Forelimb muscle (tissue), 1 donor: ENCODE data around the gene TNK2. TPM values are rescaled to one million over a fixed set of nuclear protein-coding genes. Genes with fewer than 3 reads are reported as not detected.
"Not testable (repeated sequence)": the region's sequence is repeated elsewhere in the genome, so short reads cannot be mapped to it uniquely, and the experiment has no call there.

Source experiments
- DNase-seq: peaks from one replicate; pipeline ENCODE4 v3.0.0-alpha.2; 2013; ENCODE audit warnings: low read depth
- polyA plus RNA-seq: library from polyadenylated mRNA; unstranded; fragments of 120-200 nt; gene quantifications from one replicate; pipeline ENCODE4 v1.2.1, GENCODE V29; 2013; ENCODE audit not compliant: insufficient read length

Gene TNK2
- polyA plus RNA-seq, 1 donor = 139 TPM

- DNase-seq = no peak
Measured at GRCh38 chr3:195885036-195885891, 23.1 kb downstream of the TNK2 start.

DNA sequence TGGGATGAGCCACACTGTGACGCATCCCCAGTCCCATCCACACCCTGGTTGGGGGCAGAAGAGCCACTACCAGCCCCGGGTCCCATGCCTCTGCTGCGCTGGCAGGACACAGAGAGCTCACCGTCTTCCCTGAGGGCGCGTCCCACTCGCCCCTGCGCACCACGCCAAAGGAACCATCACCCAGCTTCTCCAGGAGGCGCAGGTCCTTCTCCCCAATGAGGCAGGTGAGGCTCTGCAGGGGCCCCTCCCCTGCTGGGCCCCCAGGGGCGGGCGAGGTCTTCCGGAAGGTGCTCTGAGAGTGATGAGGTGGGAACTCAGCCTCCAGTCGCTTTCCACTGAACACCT lies 23.7 kb downstream of the TNK2 start:
- DNase-seq = no peak

DNA sequence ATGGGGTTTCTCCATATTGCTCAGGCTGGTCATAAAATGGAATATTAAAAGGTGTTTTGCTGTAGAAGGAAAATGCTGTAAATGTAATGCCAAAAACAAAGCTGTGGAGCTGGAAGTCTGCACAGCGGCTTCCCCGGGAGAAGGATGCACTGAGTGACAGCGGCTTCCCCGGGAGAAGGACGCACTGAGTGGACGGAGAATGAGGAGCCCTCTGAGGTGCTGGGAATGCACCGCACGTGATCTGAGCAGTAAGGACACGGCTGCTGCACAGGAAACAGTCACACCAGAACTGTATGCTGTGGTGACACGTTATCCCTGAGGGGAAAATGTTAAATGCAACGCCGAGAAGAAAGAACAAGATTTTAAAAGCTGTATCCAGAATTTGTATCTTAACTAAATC lies 24.6 kb downstream of the TNK2 start:
- no peak for DNase-seq

GRCh38 chr3:195883160-195883559 lies 25.2 kb downstream of the TNK2 start:
- DNase-seq = no peak

GRCh38 chr3:195882002-195882441 lies 26.3 kb downstream of the TNK2 start:
- DNase-seq = no peak

GRCh38 chr3:195881276-195881988 lies 26.9 kb downstream of the TNK2 start:
- DNase-seq = no peak

DNA sequence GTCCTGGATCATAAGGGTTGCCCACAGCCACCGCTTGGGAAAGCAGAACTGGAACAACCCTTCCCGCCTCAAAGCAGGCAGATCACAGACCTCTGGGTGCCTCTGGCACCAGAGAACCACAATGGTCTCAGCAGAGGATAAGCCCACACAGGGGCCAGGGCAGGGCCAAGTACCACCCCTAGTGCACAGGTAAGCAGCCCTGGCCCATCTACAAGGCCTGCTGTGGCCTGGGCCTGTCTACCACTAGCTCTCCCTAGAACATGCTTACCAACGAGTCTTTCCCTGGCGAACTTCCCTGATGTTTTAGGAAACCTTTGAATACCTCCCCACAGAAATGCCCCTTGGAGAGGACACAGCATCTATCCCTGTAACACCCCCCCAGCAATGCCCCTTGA lies 28.3 kb downstream of the TNK2 start:
- no peak for DNase-seq

GRCh38 chr3:195879416-195880036 lies 28.8 kb downstream of the TNK2 start:
- DNase-seq = no peak

DNA sequence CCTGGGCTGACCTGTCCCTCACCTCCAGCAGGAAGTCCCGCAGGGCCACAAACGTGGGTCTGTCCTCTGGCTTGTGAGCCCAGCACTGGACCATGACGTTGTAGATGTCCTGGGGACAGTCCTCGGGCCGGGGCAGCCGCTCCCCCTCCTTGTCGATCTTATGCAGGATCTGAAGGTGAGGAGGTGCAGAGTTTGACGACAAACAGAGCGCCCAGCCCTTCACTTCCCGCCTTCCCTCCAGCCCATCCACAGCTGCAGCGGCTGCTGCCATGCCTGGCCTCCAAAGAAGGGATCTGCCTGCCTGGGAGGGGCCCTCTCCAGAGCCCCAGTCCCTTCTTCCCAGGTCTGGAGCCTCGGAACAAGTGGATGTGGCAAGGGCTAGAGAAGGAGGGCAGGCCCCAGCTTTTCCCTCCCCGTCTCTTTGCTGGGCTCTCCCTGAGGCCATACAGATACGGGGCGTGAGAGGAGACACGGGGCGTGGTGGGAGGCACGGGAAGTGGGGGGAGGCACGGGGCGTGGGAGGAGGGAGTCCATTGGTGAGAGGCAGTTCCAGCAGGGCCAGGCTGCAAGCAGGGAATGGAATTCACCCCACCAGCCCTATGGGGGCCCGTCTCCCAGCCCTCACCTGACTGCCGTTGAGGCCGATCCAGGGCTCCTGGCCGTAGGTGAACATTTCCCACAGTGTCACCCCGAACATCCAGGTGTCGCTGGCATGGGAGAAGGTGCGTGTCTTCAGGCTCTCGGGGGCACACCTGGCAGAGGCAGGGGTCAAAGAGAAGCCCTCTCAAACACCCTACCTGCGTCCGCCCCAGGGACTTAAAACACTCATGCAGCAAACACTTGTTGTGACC lies 29.7 kb downstream of the TNK2 start:
- DNase-seq = no peak

GRCh38 chr3:195877767-195878423 lies 30.5 kb downstream of the TNK2 start:
- DNase-seq = no peak

DNA sequence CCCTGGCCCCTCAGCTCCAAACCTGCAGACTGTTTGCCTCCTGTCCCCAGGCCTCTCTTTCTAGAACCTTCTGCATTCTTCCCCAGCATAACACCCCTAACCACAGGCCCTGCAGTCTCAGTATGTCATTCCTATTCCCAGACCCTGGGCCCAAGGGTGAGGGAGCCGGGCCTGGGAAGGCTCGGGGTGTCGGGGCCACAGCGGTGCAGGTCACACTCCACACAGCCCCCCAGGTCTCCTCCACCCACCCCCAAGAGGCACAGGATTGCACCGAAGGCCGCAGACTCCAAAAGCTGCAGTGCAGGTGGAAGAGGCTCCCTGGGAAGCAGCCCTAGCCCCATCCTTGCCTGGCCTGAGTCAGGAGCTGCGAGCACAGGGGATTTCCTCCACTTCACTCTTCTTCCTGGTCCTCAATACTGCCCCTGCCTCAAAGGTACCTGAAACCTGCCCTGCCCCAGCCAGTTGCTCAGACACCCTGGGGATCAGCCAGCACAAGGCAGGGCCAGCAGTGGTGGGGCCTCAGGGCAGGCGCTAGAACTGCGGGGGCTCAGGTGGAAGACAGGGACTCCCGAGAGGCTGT lies 31.1 kb downstream of the TNK2 start:
- DNase-seq = no peak

DNA sequence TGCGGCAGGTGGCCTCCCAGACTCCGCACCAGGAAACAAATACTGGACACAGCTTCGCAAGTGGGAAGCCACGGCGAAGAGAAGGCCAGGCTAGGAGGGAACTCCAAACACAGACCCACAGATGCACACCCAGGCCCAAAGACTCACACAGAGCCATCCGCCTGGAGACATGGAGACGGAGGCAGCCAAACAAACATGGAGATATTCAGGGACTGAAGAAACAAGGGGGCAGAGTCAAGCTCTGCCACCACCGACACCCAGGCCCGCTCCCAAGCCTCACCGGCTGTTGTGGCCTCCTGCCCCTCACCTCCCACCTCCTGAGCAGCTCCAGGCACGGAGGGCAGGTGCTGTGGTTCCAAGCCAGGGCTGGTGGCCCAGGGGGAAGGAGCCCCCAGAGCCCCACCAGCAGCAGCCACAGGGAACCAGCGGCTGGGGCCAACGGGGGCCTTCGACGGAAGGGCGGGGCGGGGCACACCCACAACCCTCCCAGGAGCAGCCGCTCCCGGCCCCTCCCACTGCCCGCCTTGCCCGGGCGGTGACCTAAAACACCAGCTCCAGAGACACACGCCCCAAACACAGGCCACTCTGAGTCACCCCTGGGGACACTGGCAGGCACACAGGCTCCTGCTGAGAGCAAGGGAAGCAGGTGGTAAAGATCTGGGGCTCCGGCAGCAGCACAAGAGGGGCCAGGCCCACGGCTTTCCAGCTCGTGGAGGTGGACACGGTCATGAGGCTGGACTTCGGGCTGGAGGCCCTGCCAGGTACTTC lies 31.9 kb downstream of the TNK2 start:
- DNase-seq = no peak

GRCh38 chr3:195875482-195876236 lies 32.7 kb downstream of the TNK2 start:
- no peak for DNase-seq

GRCh38 chr3:195873971-195874370 lies 34.4 kb downstream of the TNK2 start:
- no peak for DNase-seq

DNA sequence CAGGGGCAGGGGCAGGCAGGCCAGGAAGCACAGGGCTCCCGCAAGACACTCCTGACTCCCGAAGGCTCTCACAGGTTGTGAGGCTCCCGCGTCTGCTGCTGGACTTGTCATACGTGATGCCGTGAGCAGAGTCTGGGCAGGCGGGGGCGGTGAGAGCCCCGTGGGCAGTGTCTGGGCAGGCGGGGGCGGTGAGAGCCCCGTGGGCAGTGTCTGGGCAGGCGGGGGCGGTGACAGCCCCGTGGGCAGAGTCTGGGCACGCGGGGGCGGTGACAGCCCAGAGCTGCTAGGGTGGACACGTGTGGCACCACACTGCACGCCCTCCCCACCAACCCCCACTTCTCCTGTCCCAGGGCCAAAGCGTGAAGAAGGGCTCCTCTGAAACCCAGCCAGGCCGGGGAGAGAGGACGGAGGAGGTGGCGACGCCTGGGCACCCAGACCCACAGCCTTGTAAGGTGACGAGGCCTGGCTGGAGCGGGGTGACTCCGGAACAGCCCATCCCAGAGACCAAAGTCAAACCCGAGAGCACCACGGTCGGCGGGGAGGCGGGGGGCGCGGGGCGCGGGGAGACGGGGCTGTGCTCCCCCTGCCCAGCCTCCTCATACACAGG lies 35.0 kb downstream of the TNK2 start:
- no peak for DNase-seq

DNA sequence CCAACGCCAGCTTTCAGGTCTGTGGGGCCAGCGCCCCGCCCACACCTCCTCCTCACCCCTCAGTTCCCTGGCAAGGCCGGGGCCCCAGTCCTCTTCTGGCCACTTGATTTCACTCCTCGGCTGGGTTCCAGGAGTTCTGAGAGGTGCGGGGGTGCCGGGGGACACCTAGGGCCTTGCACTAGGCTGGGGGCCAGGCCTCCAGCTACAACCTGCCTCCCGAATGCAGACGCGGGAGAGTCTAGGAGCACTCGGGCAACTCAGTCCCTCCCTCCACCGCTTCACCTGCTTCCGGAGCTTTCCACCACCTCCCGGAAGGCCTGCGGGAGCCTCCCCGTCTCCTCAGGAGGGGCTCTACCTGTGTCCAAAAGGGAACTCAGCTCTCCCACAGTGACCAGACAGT lies 35.6 kb downstream of the TNK2 start:
- no peak for DNase-seq

- DNase-seq = no peak
Measured at GRCh38 chr3:195872097-195872496, 36.3 kb downstream of the TNK2 start.

GRCh38 chr3:195871686-195872085 lies 36.7 kb downstream of the TNK2 start:
- DNase-seq = not testable (repeated sequence)

DNA sequence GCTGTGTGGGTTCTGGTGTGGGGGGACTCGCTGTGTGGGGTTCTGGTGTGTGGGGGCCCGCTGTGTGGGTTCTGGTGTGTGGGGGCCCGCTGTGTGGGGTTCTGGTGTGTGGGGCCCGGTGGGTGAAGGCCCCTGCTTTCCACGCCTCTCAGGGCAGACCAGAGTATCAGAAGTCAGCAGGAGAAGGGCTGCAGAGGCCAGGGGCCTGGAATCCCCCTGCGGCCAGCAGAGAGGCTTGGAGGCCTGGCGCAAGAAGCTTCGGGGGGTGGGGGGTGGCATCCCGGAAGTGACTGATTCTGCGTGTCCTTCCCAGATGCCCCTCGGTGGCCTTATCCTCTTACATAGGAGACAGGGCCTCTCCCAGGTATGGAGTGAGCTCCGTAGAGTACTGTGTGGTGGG lies 37.4 kb downstream of the TNK2 start:
- no peak for DNase-seq
